Endometrial microvascular endothelial cells (primary cell): ENCODE data around the gene ING2. TPM values are rescaled to one million over a fixed set of nuclear protein-coding genes. Genes with fewer than 3 reads are reported as not detected.
"Not testable (repeated sequence)": the region's sequence is repeated elsewhere in the genome, so short reads cannot be mapped to it uniquely, and the experiment has no call there.

Source experiments
- in situ Hi-C: cut with HindIII; loops from 2 replicates; pipeline ENCODE4 v1.10.0; 2017; ENCODE audit warnings: low sequenced_read_pairs, low pct_unique_long_range_greater_than_20kb; ENCODE audit errors: inconsistent ontology term
- total RNA-seq: library from RNA; depleted of rRNA; stranded (reverse); fragments of >200 nt; gene quantifications from one replicate; pipeline ENCODE4 v1.2.3, GENCODE V29; 2015; ENCODE audit errors: inconsistent ontology term

The ING2 gene, protein sequence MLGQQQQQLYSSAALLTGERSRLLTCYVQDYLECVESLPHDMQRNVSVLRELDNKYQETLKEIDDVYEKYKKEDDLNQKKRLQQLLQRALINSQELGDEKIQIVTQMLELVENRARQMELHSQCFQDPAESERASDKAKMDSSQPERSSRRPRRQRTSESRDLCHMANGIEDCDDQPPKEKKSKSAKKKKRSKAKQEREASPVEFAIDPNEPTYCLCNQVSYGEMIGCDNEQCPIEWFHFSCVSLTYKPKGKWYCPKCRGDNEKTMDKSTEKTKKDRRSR
- total RNA-seq: 9.9 TPM

DNA sequence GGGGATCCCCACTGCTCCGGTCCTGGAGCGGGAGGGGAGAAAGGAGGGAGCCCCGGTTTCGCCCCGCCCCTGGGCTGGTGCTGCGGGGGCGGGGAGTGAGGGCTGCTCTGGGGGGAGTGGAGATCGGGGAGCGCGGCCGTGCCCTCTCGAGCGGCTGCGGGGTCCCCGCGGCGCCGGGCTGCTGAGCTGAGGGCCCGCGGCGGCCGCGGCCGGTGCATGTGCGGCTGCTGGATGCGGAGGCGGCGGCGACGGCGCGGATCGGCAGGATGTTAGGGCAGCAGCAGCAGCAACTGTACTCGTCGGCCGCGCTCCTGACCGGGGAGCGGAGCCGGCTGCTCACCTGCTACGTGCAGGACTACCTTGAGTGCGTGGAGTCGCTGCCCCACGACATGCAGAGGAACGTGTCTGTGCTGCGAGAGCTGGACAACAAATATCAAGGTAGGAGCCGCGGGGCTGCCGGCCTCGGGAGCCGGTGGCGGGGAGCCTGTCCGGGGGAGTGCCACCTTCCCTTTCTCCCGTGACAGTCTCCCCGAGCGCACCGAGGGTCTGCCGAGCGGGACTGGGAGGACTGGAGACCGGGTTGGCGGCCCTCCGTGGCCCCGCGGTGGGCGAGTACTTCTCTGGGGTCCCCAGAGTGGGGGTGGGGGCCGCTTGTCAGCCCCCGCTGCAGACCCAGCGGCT lies at the start of gene ING2:
Gene ING2, plus strand, starts transcription at position 129 of the 681 bp plus-strand sequence. Its CDS starts 138 bp downstream, at position 267.
- in situ Hi-C loops: no loop called here

DNA sequence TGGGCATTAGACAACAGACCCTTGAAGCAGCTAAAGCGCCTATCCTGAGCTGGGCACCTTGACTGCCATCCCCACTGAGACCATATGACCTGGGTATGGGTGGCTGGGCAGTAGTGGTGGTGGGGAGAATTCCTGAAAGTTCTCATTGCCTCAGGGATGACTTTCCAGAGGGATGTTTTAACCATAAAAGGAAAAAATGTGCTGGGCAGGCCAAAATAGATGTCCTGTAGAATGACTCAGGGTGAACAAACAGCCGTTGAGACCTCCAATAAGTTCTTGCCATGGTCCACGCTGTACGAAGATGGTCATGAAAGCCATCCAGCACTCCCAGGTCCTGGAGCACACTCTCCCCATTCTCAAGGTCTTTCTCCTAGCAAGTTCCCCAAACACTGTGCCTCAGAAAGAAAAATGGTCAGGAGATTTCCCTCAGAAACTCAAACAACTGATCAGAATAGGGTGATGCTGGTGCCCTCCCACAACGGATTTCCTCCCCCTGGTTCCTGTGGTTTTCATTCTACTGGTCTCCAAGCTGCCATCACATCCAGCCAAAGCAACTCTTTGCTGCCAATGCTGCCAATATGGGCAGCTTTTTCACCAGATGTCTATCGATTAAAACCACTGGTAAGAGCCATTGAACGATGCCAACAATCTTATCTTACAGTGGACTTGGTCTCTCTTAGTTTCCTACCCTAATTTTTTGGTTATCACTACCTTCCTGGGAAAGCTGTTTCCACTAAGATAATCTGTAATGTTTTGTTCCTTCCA lies 49.2 kb upstream of the ING2 start:
- in situ Hi-C loops: no loop called here

DNA sequence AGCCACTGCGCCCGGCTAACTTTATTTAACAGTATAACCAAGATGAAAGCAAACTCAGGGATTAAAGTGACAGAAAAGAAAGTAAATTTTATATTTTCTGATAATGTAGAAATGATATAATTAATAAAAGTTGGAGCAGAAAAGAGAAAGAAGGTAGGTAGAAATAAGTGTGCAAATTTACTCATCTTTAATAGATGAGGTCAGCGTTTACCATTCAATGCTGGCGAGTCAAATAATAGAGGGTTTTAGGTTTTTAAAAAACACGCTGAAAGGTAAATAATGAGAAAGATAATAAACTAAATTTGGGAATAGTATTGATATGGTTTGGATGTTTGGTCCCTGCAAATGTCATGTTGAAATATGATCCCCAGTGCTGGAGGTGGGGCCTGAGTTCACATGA lies 46.9 kb upstream of the ING2 start:
- in situ Hi-C loops: no loop called here

DNA sequence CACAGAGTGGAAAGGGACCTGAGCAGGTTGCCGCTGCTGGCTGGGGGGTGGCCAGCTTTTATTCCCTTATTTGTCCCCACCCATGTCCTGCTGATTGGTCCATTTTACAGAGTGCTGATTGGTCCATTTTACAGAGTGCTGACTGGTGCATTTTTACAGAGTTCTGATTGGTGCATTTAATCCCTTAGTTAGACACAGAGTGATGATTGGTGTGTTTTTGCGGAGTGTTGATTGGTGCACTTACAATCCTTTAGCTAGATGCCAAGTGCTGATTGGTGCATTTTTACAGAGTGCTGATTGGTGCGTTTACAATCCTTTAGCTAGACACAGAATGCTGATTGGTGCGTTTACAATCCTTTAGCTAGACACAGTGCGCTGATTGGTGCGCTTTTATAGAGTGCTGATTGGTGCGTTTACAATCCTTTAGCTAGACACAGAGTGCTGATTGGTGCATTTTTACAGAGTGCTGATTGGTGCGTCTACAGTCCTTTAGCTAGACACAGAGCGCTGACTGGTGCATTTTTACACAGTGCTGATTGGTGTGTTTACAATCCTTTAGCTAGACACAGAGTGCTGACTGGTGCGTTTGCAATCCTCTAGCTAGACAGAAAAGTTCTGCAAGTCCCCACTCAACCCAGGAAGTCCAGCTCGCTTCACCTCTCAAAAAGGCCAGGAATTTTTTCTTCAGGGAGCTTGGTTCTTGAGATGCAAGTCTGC lies 40.8 kb upstream of the ING2 start:
- in situ Hi-C loops: not testable (repeated sequence)

DNA sequence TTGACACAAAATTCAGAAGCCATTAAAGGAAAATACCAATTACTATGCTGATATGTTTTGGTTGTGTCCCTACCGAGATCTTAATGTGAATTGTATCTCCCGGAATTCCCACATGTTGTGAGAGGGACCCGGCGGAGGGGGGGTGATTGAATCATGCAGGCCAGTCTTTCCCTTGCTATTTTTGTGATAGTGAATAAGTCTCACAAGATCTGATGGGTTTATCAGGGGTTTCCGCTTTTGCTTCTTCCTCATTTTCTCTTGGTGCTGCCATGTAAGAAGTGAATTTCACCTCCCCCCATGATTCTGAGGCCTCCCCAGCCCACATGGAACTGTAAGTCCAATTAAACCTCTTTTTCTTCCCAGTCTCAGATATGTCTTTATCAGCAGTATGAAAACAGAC lies 39.0 kb upstream of the ING2 start:
- in situ Hi-C loops: not testable (repeated sequence)

DNA sequence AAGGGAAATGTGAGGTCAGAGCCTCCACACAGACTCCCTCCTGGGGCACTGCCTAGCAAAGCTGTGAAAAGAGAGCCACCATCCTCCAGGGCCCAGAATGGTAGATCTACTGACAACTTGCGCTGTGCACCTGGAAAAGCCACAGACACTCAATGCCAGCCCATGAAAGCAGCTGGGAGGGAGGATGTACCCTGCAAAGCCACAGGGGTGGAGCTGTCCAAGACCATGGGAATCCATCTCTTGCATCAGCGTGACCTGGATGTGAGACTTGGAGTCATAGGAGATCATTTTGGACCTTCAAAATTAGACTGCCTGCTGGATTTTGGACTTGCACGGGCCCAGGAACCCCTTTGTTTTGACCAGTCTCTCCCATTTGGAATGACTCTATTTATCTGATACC lies 37.6 kb upstream of the ING2 start:
- in situ Hi-C loops: no loop called here

DNA sequence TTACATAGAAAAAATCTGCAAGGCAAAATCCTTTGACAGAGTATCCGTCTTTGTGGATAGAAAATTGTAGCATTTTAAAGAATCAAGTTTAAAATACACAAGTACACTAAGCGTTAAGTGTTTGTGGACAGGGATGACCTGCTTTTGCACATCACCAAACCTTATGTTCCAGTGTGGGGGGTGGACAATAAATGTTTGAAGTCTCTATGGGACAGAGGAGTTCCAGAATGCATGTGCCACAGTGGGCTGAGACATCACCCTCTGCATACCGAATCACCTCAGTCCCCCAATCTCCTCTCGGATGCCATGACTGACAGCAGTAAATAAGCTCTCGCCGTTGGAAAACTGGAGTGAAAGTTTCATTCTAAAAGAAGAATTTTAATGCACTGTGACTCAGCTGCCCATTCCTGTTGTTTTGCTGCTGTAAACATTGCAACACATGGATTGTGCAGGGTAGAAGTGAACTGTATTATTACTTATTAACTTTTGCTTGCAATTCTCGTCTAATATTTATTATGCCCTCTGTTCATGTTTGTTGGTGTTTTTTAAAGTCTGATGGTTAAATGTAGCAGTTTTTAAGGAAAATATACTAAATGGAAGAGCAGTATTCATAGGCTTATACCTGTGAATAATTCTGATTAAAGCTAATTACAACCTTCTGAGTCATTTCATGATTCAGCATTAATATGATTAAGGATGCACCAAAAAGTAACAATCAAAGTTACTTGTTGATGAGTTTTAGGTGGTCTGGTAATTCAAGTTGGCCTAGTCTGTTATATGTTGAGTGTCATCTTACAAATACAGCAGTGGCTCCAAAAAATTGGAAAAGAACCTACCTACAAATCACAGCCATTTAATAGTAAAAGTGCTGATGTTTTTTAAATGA lies 36.4 kb upstream of the ING2 start:
- in situ Hi-C loops: no loop called here

DNA sequence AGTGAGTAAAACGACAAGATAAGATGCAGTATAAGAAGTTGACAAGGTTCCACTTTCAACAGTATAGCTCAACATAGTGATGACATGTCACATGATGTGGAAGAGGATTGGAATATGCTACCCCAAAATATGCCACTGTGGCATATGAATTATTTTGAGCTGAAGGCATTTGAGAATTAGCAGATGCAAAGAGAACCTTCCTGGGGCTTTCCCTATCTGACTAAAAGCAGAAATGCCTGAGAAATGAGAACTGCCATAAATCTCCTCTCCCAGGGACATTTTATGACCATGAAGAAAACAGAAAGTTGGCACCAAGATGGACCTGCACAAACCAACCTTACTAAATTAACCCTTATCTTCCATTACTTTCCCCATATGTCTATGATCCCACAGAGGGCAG lies 35.6 kb upstream of the ING2 start:
- in situ Hi-C loops: no loop called here

DNA sequence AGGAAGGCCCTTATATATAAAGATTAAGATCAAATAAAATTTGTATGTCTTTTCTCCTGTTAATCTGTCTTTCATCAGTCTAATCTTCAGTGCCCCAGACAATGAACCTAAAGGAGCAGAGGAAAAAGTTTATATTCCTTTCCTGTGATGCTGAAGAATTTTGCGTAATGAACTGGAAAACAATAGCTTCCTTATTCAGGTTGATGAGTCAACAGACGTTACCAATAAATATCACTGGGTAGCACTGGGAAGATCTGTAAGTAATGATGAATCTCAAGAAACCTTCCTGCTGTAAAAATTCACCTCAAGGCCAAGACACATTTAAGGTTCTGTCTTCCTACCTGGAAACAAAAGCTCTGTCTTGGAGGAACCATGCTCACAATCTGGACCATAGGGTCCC lies 34.9 kb upstream of the ING2 start:
- in situ Hi-C loops: no loop called here

DNA sequence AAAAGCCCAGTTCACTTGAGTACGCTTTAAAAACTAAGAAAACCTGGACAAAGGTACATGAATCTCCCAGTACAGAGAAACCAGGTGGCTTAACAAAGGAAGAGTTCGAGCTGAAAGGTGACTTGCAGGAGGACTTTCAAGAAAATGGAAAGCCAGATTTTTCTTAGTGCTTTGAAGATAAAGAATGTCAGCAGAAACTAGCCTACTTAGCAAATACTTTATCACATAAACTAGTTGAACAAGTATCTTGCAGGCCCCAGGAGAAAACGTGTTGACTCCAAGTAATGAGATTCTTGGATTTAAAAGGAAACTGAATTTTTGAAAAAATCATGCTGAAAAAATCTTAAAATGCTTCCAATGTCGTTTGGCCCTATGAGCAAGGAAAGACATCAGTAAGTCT lies 34.0 kb upstream of the ING2 start:
- in situ Hi-C loops: no loop called here

DNA sequence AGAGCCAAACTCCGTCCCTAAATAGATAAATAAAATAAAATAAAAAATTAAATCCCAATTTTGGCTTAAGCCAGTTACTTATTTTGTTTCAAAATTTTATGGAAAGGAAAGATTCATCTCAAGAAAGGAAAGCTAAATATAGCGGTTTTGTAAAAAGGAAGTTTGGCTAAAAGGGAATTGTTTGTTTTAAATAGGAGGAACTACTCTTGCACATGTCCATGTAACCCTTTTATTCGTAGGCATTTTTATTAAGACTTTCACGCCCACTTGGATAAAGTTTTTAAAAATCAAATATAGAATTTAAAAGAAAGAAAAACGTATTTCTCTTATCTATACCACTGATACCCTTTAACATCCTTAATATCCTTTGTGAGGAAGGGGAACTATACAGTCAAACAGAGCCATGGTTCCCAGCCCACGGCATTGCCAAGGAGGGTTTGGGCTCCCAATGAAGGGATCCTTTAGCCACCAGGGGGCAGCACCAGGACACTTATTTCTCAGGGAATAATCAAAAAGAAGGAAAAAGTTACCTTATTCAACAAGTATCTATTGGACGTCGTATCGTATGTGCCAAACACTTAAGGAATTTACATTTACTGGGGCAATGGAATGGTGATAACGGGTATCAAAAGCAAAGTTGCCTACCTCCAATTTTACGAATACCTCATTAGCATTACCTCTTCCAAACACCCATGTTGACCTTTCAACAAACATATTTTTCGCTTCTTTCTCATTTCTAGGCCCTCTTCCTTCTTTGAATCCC lies 32.7 kb upstream of the ING2 start:
- in situ Hi-C loops: no loop called here

DNA sequence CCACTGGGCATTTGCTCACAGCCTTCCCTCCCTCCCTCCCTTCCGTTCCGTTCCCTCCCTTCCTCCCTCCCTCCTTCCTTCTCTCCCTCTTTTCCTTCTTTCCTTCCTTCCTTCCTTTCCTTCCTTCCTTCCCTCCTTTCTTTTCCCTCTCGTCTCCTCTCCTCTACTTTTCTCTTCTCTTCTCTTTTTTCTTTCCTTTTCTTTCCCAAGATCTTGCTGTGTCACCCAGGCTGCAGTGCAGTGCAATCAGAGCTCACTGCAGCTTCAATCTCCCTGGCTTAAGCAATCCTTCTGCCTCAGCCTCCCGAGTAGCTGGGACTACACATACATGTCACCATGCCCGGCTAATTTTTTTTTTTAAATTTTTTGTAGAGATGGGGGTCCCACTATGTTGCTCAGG lies 26.7 kb upstream of the ING2 start:
- in situ Hi-C loops: no loop called here

DNA sequence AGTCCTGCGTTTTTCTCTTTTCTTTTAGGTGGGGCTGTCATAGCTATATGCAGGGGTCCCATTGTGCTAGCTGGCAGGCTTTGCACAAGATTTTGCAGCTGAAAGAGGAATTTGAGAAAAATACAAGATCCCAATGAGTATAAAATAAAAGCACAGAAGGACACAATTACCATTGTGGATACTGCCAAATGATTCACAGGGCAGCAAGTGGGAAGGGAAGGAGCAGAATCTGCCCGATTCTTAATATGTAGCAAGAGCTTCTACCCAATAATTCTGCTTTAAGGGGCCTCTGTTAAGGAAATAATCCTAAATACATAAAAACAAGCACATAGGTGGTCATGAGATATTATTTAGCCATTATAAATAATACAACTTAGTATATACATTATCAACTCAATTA lies 25.9 kb upstream of the ING2 start:
- in situ Hi-C loops: no loop called here

DNA sequence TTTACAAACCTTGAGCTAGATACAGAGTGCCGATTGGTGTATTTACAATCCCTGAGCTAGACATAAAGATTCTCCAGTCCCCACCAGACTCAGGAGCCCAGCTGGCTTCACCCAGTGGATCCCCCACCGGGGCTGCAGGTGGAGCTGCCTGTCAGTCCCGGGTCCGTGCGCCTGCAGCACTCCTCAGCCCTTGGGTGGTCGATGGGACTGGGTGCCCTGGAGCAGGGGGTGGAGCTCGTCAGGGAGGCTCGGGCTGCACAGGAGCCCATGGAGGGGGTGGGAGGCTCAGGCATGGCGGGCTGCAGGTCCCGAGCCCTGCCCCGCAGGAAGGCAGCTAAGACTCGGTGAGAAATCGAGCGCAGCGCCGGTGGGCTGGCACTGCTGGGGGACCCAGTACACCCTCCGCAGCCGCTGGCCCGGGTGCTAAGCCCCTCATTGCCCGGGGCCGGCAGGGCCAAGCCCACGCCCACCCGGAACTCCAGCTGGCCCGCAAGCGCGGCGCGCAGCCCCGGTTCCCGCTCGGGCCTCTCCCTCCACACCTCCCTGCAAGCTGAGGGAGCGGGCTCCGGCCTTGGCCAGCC lies 22.3 kb upstream of the ING2 start:
- in situ Hi-C loops: not testable (repeated sequence)

DNA sequence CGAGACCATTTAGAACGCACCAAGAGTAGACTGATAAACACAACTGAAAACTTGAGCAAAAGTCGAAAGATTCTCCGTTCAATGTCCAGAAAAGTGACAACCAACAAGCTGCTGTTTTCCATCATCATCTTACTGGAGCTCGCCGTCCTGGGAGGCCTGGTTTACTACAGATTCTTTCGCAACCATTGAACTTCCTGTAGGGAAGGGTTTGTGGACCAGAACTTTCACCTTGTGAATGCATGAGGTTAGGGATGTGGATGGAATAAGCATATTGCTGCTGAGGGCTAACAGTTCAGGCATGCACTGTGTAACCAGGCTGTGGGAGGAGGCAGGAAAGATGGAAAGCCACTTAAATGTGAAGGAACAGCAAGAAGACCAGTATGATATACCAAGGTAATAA lies 20.9 kb upstream of the ING2 start:
- in situ Hi-C loops: no loop called here

DNA sequence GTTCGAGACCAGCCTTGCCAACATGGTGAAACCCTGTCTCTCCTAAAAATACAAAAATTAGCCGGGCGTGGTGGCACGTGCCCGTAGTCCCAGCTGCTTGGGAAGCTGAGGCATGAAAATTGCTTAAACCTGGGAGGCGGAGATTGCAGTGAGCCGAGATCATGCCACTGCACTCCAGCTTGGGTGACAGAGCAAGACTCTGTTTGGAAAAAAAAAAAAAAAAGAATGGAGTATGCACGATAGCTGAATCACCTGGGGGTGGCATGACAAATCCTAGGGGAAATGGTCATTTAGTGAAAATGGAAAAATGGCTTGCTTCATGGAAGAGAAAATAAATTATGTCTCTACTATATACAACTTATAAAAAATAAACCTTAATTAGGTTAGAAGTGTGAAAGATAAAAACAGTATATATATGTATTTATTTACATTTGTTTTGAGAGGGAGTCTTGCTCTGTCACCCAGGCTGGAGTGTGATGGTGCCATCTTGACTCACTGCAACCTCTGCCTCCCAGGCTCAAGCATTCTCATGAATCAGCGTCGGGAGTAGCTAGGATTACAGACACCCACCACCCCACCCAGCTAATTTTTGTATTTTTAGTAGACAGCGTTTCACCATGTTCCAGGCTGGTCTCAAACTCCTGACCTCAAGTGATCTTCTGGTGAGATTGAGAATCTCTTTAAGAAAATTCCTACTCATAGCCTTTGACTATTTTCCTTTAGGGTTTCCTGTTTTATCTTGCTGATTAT lies 19.3 kb upstream of the ING2 start:
- in situ Hi-C loops: no loop called here

DNA sequence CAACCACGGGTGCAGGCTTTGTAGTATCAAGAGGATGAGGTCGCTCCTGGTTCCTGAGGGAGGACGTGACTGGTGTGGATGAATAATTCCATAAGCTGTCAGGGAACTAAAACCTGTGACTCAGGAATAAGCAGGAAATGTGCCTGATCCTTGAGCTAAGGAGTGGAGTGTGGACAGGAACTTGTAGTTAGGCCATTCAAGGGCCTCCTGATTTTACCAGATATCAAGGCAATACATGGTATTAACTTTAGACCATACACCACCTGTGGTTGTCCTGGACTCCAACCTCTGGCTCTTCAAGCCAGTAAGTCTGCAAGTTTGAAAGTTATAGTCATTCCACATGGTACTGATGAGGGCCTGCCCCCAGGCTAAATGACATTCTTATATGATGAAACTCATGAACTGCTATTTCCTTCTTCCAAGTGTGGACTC lies 12.1 kb upstream of the ING2 start:
- in situ Hi-C loops: no loop called here
